HUES6 (cell line): ENCODE results near the gene SLC4A5.

Experiments used
- H3K27ac ChIP-seq: 2 replicates; pipeline ENCODE4 v1.7.0; 2013; ENCODE audit warnings: low read depth, mild to moderate bottlenecking, low read length, inconsistent platforms
- H3K27me3 ChIP-seq: 2 replicates; pipeline ENCODE4 v1.6.1; 2013; ENCODE audit warnings: low read length; ENCODE audit not compliant: control insufficient read depth, insufficient read depth
- H3K36me3 ChIP-seq: 2 replicates; pipeline ENCODE4 v1.6.1; 2013; ENCODE audit warnings: low read length; ENCODE audit not compliant: control insufficient read depth, insufficient read depth
- H3K4me1 ChIP-seq: 2 replicates; pipeline ENCODE4 v1.6.1; 2013; ENCODE audit warnings: low read length; ENCODE audit not compliant: control insufficient read depth, insufficient read depth
- H3K4me3 ChIP-seq: 2 replicates; pipeline ENCODE4 v1.5.1; 2013; ENCODE audit warnings: low read depth, low read length
- H3K9ac ChIP-seq: one replicate; pipeline ENCODE4 v1.6.1; 2013; ENCODE audit warnings: mild to moderate bottlenecking, low read length
- H3K9me3 ChIP-seq: 2 replicates; pipeline ENCODE4 v1.6.1; 2013; ENCODE audit warnings: low read depth, low read length; ENCODE audit not compliant: control insufficient read depth, insufficient read depth

Gene SLC4A5

DNA sequence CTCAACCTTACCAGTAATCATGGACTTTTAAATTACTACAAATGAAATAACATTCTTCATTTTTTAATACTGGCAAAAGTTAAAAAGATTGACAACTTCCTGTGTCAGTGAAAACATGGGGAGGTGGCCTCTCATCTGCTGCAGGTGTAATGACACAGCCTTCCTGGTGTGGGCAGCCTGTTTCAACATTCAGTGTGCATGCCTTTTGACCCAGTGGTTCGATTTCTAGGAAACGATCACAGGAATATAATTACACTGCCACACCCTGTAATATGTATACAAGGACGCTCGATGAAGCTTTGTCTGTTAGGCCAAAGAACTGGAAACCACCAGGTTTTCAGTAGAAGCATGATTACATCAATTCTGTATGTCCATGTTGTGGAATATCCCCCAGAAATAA, 76.1 kb downstream of the SLC4A5 start:
- no peak overlapping the region for H3K27ac ChIP-seq
- no peaks in the 10 kb centered on the region for H3K27me3 ChIP-seq
- H3K4me3 ChIP-seq = no peak overlapping the region
- H3K4me1 ChIP-seq = no peaks in the 10 kb centered on the region
- no peaks in the 10 kb centered on the region for H3K36me3 ChIP-seq
- H3K9ac ChIP-seq = no peak overlapping the region
- H3K9me3 ChIP-seq = no peaks in the 10 kb centered on the region

DNA sequence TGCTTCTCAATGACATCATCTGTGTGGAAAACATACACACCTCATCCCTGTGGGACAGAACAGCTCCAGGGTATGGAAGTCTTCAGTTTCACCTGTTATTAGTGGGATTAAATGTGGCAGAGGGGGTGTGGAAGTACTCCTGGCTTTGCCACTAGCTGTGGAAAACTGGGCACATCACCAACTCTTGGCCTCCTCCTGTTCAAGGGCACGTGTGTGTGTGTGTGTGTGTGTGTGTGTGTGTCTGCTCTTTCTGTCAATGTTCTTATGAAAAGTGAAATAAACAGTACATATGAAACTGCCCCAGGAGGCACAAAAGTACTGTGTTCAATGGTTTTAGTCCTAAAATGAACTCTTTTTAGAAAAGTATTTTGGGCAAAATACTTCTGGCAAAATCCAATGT, 78.9 kb downstream of the SLC4A5 start:
- peaks cover 6% of the 10 kb centered on the region; the same call in 1 of the 2 replicates for H3K4me1 ChIP-seq
- no peak overlapping the region for H3K9ac ChIP-seq
- H3K27me3 ChIP-seq = no peaks in the 10 kb centered on the region
- no peaks in the 10 kb centered on the region for H3K9me3 ChIP-seq
- no peaks in the 10 kb centered on the region for H3K36me3 ChIP-seq
- no peak overlapping the region for H3K4me3 ChIP-seq
- H3K27ac ChIP-seq = no peak overlapping the region

DNA sequence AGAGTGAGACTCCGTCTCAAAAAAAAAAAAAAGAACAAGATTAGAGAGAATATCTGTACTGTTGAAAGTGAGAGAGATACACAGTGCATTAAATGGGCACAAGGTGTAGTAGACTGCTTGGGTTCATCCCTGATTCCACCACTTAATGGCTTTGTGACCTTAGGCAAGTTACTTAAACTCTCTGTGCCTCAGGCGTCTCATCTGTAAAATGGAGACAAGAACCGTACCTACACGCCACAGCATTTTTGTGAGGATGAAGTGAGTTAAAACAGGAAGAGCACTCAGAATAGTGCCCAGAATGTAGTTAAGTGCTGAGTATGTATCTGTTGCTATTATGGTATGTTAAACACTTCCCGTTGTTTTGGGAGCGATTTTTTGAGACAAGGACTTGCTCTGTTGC, 80.5 kb downstream of the SLC4A5 start:
- Histone ChIP-seq H3K27me3 (no peaks in the 10 kb centered on the region), H3K4me3 (no peak overlapping the region), H3K4me1 (peaks cover 6% of the 10 kb centered on the region; the same call in 1 of the 2 replicates), H3K27ac (no peak overlapping the region), H3K9ac (no peak overlapping the region), H3K36me3 (no peaks in the 10 kb centered on the region), H3K9me3 (no peaks in the 10 kb centered on the region)

DNA sequence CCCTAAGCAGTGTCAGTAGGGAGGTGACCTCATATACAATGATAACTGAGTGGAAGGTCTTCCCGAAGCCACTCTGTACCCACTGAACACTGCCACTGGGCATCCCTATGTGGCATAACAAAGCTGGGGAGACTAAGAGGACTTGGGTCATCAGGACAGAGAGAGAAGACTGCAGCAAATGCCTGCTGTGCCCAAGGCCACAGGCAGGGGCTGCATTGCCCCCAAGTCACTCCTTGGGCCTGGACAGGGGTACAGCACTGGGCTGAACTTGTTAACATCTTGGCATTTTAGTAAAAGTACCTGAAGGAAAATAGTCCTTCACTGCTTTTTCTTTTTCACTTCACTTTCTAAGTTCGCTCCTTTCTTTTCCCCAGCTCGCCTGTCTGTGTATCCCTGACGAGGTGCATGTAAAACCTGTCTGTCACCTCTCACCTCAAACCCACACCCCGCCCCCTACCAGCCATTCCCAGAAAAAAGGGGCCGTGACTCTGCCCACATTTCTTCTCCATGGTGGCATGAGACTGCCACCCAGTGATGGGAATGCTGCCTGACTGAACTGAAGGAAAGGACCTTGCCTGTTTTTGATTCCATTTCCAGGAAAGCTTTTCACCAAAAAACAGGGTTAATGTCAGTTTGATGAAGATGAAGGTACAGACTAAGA, 81.9 kb downstream of the SLC4A5 start:
- Histone ChIP-seq H3K27ac (no peak overlapping the region), H3K4me3 (no peak overlapping the region), H3K4me1 (peaks cover 6% of the 10 kb centered on the region; the same call in 1 of the 2 replicates), H3K9ac (no peak overlapping the region), H3K36me3 (no peaks in the 10 kb centered on the region), H3K27me3 (no peaks in the 10 kb centered on the region), H3K9me3 (no peaks in the 10 kb centered on the region)

DNA sequence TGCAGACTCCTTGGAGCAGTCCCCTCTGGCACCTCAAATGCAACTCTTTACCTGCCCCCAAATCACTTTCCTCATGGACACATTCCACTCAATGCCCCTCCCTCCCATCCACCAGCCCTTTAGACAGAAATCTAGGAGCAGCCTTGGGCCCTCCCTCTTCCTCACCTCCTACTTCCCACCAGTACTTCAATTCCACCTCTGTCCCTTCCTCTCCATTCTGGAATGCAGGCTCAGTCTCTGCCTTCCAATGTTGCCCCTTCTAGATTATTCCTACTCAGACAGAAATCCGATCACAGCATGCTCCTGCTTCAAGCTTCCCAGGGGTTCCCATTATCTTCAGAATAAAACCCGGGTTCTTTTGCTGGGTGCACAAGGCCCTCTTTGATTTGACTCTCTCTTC, 82.7 kb downstream of the SLC4A5 start:
- Histone ChIP-seq H3K27me3 (no peaks in the 10 kb centered on the region), H3K4me1 (peaks cover 6% of the 10 kb centered on the region; the same call in 1 of the 2 replicates), H3K9ac (no peak overlapping the region), H3K9me3 (no peaks in the 10 kb centered on the region), H3K27ac (no peak overlapping the region), H3K4me3 (no peak overlapping the region), H3K36me3 (no peaks in the 10 kb centered on the region)

DNA sequence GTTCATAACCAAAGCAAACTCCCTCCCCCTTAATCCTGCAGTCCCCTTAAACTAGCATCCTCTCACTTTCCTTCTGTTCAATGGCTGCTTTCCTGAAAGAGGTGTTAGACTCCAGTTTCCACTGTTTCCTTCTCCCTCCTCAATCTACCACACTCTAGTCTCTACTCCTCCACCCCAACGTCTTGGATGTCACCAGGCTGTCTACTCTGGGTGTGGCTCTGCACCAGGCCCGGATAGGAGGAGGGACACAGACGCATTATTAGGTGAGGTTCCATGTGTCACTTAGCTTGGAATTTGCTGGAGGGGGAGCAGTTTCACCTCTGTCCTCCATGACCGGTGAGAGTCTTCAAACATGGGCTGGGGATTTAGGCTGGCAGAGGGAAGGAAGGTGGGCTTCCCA, 83.5 kb downstream of the SLC4A5 start:
- Histone ChIP-seq H3K9ac (no peak overlapping the region), H3K27ac (no peak overlapping the region), H3K36me3 (no peaks in the 10 kb centered on the region), H3K4me1 (peaks cover 6% of the 10 kb centered on the region; the same call in 1 of the 2 replicates), H3K27me3 (no peaks in the 10 kb centered on the region), H3K9me3 (no peaks in the 10 kb centered on the region), H3K4me3 (no peak overlapping the region)

DNA sequence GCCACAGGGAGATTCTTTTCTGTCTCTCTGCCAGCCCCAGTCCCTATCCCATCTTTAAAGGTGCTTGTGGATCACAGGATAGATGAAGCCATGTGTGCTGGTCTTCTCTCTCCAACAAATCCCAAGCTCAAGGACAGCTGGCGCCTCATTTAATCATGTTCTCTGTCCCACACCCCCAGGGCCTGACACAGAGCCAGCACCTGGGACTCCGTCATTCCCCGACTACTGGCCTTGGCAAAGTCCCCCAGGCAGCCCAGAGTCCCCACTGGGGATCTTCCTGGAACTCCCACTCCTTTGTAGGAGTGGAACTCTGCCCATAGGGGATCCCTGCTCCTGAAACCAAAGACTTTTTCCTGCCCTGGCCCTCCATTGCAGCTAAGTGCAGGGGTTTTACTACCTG, 84.0 kb downstream of the SLC4A5 start:
- Histone ChIP-seq H3K9ac (no peak overlapping the region), H3K36me3 (no peaks in the 10 kb centered on the region), H3K9me3 (no peaks in the 10 kb centered on the region), H3K27me3 (no peaks in the 10 kb centered on the region), H3K4me3 (no peak overlapping the region), H3K4me1 (peaks cover 6% of the 10 kb centered on the region; the same call in 1 of the 2 replicates), H3K27ac (no peak overlapping the region)

DNA sequence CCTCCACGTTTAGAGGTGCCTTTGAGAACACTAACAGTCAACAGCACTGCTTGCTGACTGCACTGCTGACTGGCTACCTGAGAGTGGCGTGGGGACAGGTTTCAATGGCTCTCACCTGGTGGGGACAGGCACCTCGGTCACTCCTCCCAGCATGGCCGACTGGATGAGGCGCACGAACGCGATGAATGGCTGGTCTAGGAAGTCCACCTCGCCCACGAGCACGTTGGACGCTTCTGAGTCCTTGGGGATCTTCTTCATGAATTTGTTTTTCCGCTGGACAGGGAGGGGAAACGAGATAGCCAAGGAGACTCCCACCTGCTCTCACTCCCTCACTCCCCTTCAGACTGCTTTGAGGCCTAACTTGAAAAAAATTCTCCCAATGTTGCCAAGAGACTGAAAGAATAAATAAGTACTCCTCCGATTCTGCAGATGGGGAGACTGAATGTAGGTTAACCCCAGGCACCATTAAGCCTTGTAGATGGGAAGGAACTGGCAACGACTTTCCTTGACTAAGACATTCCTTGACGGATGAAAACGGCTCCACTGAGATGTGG, 87.5 kb downstream of the SLC4A5 start:
- Histone ChIP-seq H3K4me1 (peaks cover under 1% of the 10 kb centered on the region; the same call in 1 of the 2 replicates), H3K36me3 (no peaks in the 10 kb centered on the region), H3K9me3 (no peaks in the 10 kb centered on the region), H3K27me3 (no peaks in the 10 kb centered on the region), H3K9ac (no peak overlapping the region), H3K27ac (no peak overlapping the region), H3K4me3 (no peak overlapping the region)

DNA sequence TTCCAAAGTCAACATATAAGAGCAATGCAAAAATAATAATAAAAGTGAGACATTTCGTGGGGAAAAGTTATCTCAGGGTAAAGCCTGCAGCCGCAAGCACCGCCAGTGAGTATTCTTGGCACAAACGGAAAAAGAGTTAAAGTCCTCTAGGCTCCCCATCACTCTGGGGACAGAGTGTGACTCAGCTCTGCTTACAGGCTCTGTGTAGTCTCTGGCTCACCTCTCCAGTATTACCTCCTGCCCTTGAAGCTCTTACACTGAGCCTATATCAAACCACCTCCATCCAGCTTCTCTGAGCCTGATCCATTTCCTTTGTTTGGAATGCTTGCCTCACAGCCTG, 89.3 kb downstream of the SLC4A5 start:
- no peaks in the 10 kb centered on the region for H3K36me3 ChIP-seq
- no peak overlapping the region for H3K4me3 ChIP-seq
- no peak overlapping the region for H3K9ac ChIP-seq
- no peak overlapping the region for H3K27ac ChIP-seq
- no peaks in the 10 kb centered on the region for H3K9me3 ChIP-seq
- H3K27me3 ChIP-seq = no peaks in the 10 kb centered on the region
- no peaks in the 10 kb centered on the region for H3K4me1 ChIP-seq

DNA sequence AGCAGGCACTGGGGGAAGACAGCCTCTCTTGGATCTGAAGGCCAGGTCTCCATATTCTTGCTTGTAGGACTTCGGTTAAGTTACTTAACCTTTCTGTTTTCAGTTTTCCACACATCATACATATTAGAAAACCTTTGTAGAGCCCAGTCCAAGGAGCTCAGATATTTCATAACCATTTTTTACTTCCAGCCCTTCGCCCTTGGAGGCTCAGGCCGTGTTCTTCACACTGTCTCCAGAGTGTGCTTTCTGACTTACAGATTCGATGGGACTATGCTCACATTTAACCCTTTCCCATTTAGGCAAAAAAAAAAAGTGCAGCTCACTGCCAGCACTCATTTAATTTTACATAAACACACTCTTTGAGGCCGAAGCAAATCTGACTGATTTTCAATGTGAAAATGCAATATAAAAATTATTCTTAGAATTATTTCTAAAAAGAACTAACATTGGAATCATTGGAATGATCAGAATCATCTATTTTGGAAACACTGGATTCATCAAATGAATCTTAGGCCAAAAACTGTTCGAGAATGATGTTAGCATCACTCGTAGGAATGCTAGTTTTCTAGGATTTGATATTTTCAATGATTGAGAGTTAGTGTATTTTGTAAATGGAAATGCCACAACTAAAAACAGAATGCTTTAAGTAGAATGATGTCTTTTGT, 89.8 kb downstream of the SLC4A5 start:
- H3K36me3 ChIP-seq = no peaks in the 10 kb centered on the region
- H3K27ac ChIP-seq = no peak overlapping the region
- H3K4me1 ChIP-seq = no peaks in the 10 kb centered on the region
- no peak overlapping the region for H3K4me3 ChIP-seq
- no peaks in the 10 kb centered on the region for H3K27me3 ChIP-seq
- H3K9ac ChIP-seq = no peak overlapping the region
- no peaks in the 10 kb centered on the region for H3K9me3 ChIP-seq

DNA sequence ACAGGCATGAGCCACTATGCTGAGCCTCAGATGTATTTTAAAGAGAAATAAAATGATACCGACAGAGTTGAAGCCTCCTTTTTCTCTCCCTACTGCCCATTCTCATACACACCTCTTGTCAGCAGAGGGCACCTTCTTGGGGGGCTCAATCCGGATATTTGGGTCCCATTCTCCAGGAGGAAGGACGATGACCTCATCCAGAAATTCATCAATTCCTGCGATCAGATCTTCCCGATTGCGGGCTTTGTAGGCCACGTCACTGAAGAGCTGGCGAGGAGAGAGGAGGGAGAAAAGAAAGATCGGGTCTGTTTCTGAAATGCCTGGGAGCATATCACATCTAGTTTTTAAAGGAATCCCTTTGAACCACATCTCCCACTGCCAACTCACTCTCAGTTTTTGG, 90.4 kb downstream of the SLC4A5 start:
- Histone ChIP-seq H3K4me3 (no peak overlapping the region), H3K27ac (no peak overlapping the region), H3K36me3 (no peaks in the 10 kb centered on the region), H3K9ac (no peak overlapping the region), H3K4me1 (no peaks in the 10 kb centered on the region), H3K9me3 (no peaks in the 10 kb centered on the region), H3K27me3 (no peaks in the 10 kb centered on the region)
